Naive thymus-derived CD8-positive, alpha-beta T cell (primary cell): ENCODE measurements around the gene PODXL2. TPM values are rescaled to one million over a fixed set of nuclear protein-coding genes. Genes with fewer than 3 reads are reported as not detected.
"Not testable (repeated sequence)": the region's sequence is repeated elsewhere in the genome, so short reads cannot be mapped to it uniquely, and the experiment has no call there.

Source experiments
- ATAC-seq, 2 donors: fragments of 150-1000 bp; cut with Tn5 transposase in 1 of 2; sonication (Bioruptor Pico), chemical (Tn5 transposase) in 1 of 2; 1 replicate in 1 of 2; 2 replicates in 1 of 2; pipeline ENCODE4 v1.10.0; 2021; ENCODE audit warnings: mild to moderate bottlenecking in 2 of 2, moderate library complexity in 2 of 2
- POLR2A ChIA-PET: fragments of 350-600 bp; sonication (Branson Sonifier 250); formaldehyde crosslinking; loops from one replicate; lab custom pipeline; 2021; ENCODE audit warnings: antibody characterized with exemption; lab: Charles Lee
- DNase-seq, 10 donors: peaks; one replicate each; pipeline versions ENCODE4 v3.0.0 to v3.0.0-alpha.2; 2020 to 2022
- H3K27ac Mint-ChIP-seq, 10 donors: one replicate each; pipeline ENCODE4 v1.8.0; 2020 to 2022; ENCODE audit warnings: mild to moderate bottlenecking in 10 of 10, mixed read lengths in 10 of 10, moderate library complexity in 4 of 10, inconsistent platforms in 1 of 10
- H3K27me3 Mint-ChIP-seq, 5 donors: one replicate each; pipeline ENCODE4 v1.8.0; 2021 to 2022; ENCODE audit warnings: mixed read lengths in 5 of 5
- H3K36me3 Mint-ChIP-seq, 3 donors: one replicate each; pipeline ENCODE4 v1.8.0; 2020 to 2022; ENCODE audit warnings: mixed read lengths in 3 of 3, mild to moderate bottlenecking in 2 of 3, inconsistent platforms in 1 of 3
- H3K4me1 Mint-ChIP-seq, 4 donors: one replicate each; pipeline ENCODE4 v1.8.0; 2021 to 2022; ENCODE audit warnings: mixed read lengths in 4 of 4
- H3K4me3 Mint-ChIP-seq, 10 donors: one replicate each; pipeline ENCODE4 v1.8.0; 2020 to 2022; ENCODE audit warnings: mild to moderate bottlenecking in 10 of 10, mixed read lengths in 10 of 10, moderate library complexity in 6 of 10, inconsistent platforms in 1 of 10
- H3K9me3 Mint-ChIP-seq, 9 donors: one replicate each; pipeline ENCODE4 v1.8.0; 2020 to 2022; ENCODE audit warnings: mixed read lengths in 9 of 9, mild to moderate bottlenecking in 3 of 9, inconsistent platforms in 1 of 9, moderate library complexity in 1 of 9
- polyA plus RNA-seq, 3 donors: library from polyadenylated mRNA; unstranded; fragments of 300-500 nt; fragmentation: Illumina TruSeq; gene quantifications; one replicate each; pipeline ENCODE4 v1.2.3, GENCODE V29; 2021
- total RNA-seq, 8 experiments: library from RNA in 2 of 8; stranded (reverse) in 2 of 8; gene quantifications; one replicate each; pipeline ENCODE4 v1.2.3 and lab custom pipeline; 2021 to 2026

PODXL2 gene
- total and polyA plus RNA-seq, 5 experiments from 2014 or later: 0.66 to 4.1 (median 2.6) TPM

DNA sequence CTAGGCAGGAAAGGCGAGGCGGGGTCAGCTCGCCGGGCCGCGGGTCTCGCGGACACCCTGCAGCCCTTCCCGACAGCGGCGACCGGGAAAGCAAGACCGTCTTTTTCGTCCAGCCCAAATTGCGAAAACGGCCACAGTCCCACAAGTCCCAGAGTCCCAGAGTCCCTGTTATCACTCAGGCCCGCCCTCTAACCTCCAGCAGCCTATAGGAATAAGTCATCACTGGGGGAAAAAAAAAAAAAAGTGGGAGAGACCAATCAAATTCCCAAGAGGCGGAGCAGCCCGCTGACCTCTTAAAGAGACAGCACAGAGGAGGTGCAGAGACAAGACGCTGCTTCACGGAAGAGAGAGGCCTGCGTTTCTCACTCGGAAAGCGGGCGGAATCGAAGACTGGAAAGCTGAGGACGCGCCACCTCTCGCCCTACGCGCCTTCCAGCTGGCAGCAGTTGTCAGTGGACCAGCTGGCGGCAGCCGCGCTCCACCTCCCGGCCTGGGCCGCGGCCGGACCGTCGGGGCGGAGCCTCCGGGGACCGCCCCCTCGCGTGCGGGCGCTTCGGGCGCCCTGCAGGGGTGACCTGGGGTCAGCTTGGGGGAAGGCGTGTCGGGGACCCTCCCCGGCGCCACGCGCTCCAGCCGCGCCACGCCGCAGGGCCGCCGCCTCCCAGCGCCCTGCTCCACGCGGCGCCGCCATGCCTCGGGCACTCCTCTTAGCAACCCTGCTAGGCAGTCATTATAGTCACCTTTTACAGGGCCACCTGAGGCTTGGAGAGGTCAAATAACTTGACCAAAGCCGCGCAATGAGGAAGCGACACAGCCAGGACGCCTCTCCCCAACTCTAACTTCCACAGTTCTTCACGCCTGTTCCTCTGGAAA, 38.2 kb upstream of the PODXL2 start, which contains the start of gene TPRA1:
TSS of gene TPRA1 (minus strand) at position 141 of the 873 bp plus-strand sequence. CDS start 10,587 bp downstream, outside the sequence.
- Mint-ChIP-seq H3K4me3 (peak within 1 kb of the TSS; percentile 94 to 100 (median 97)), H3K36me3 (no peaks in the 10 kb centered on the region), H3K27ac (peak within 1 kb of the TSS; percentile 94 to 99 (median 98)), H3K4me1 (peaks cover 21 to 47% (median 37%) of the 10 kb centered on the region in 4 donors), H3K27me3 (no peaks in the 10 kb centered on the region), H3K9me3 (no peaks in the 10 kb centered on the region)
- ATAC-seq (peak; percentile 87 to 88), DNase-seq (peak; percentile 55 to 92 (median 78))
- POLR2A ChIA-PET: interaction anchor here (0.7 to 4.1 kb wide), 10 partner anchors 8 to 1689 kb away, joined by 3 to 16 read pairs (median 4); partner anchors contain the start of genes ABTB1, MCM2 and SEC61A1

DNA sequence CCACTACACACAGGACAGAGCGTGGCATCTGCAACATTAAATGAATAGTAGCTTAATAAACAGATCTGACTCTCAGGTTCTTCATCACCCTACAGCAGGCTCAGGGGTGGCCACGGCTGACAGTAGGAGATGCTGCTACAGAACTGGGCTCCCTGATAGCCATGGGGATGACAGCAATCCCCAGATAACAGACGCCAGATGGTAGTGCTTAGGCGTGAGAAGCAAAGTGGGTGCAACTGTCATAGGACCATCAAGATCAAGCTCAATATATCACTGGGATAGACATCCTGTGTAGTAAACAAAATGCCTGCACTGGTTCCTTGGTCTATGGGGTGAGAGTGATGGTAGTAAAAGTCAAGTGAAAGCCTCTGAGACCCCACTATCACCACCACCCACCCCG, 35.8 kb upstream of the PODXL2 start:
- no peaks in the 10 kb centered on the region for H3K27me3 Mint-ChIP-seq
- ATAC-seq: no peak

DNA sequence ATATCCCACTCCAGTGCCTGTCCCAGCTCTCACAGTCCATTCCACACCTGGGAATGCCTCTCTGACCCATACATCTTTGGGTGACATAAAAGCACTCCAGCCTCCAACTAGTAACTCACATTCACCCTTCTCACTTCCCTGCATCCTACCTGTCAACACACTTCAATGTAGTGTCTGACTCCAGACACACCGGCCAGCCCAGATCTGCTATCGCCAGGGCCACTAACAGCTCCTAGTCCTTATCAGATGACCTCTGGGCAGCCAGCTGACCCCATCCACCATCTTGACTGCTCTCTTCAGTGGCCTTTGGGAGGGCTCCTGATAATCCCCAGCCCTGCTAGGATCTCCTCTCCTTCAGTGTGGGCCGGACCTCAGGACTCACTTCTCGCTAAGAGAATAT, 33.7 kb upstream of the PODXL2 start:
- H3K27ac Mint-ChIP-seq: no peak overlapping the region
- POLR2A ChIA-PET: interaction anchor here (4.5 kb wide), 1 partner anchor 77 kb away, joined by 21 read pairs; the partner anchor contains the start of gene ABTB1
- DNase-seq: no peak

More for the DNA sequence above, 35.8 kb upstream of the PODXL2 start:
- peak overlapping the region in 2 of 10 donors; percentile 38 to 59 for H3K27ac Mint-ChIP-seq
- DNase-seq: no peak
- H3K4me3 Mint-ChIP-seq: peak overlapping the region in 4 of 10 donors; percentile 6 to 60 (median 52)
- H3K36me3 Mint-ChIP-seq: no peaks in the 10 kb centered on the region
- POLR2A ChIA-PET: no interaction called here
- H3K4me1 Mint-ChIP-seq: peaks cover 21 to 44% (median 38%) of the 10 kb centered on the region in 4 donors
- H3K9me3 Mint-ChIP-seq: no peaks in the 10 kb centered on the region

DNA sequence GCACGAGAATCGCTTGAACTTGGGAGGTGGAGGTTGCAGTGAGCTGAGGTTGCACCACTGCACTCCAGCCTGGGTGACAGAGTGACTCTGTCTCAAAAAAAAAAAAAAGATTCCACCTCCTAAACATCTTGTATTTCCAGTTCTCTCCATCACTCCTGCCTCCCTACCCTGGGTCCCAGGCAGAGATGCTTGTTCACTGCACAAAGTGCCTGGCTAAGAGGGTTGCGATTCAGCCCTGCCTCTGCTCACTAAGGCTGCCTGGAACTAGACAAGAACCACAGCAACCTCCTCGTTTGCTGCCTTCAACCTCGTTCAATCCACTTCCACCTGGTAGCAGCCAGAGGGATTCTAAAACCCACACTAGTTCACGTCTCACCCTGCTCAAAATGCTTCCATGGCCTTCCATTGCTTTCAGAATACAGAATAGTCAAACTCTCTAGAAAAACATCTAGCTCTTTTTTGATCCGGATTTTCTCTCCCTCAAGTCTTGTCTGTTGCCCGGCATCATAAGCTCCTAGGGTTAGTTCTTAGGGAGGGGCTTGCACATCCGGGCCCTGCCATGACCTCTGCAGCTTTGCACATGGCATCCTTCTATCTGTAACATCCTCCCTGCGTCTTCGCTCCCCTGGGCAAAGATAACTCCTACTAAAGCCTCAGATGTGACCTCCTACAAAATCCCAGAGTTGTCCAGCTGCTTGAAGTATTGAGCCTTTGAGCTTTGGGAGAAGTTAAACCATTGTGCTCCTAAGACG, 31.8 kb upstream of the PODXL2 start:
- Mint-ChIP-seq H3K4me1 (peaks cover 13 to 33% (median 20%) of the 10 kb centered on the region in 4 donors), H3K36me3 (peaks cover 0 to 5% (median 0%) of the 10 kb centered on the region in 3 donors), H3K27me3 (no peaks in the 10 kb centered on the region), H3K9me3 (no peaks in the 10 kb centered on the region), H3K4me3 (peak overlapping the region; percentile 38 to 91 (median 82)), H3K27ac (peak overlapping the region in 9 of 10 donors; percentile 74 to 97 (median 89))
- ATAC-seq: no peak
- DNase-seq: peak in 1 of 10 donors; percentile 57
- POLR2A ChIA-PET: interaction anchor here (0.6 to 4.5 kb wide), 8 partner anchors 7 to 1654 kb away, joined by 3 to 21 read pairs (median 4); partner anchors contain the start of genes ABTB1, TPRA1 and ZXDC

More for the DNA sequence above, 33.7 kb upstream of the PODXL2 start:
- Mint-ChIP-seq H3K4me1 (peaks cover 18 to 44% (median 34%) of the 10 kb centered on the region in 4 donors), H3K27me3 (no peaks in the 10 kb centered on the region), H3K9me3 (no peaks in the 10 kb centered on the region), H3K36me3 (no peaks in the 10 kb centered on the region), H3K4me3 (peak overlapping the region in 1 of 10 donors; percentile 34)
- no peak for ATAC-seq

DNA sequence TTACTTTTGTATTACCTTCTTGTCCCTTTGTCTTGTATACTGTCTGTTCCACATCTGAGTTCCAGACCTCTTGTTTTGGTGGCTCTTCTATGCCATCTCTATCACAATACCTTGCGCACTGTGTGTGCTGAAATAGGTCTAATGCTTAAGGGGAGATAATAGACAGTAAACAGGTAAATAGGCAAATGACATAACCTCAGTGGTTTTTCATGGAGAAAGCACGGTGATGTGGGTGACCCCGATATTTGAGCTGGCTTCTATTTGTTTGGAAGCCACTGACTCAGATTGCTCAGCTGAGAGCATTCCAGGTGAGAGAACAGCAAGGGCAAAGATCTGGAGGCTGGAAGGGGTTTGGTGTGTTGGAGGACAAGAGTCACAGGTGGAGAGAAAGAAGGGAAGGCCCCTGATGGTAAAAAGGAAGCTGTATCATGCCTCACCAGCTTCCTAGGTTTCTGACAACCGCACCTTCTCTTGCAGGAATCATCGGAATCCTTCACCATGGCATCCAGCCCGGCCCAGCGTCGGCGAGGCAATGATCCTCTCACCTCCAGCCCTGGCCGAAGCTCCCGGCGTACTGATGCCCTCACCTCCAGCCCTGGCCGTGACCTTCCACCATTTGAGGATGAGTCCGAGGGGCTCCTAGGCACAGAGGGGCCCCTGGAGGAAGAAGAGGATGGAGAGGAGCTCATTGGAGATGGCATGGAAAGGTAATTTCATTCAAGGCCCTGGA, 30.0 kb upstream of the PODXL2 start:
- H3K4me3 Mint-ChIP-seq: peak overlapping the region; percentile 70 to 91 (median 84)
- H3K27me3 Mint-ChIP-seq: no peaks in the 10 kb centered on the region
- no peaks in the 10 kb centered on the region for H3K9me3 Mint-ChIP-seq
- peaks cover 13 to 28% (median 18%) of the 10 kb centered on the region in 4 donors for H3K4me1 Mint-ChIP-seq
- no peak for ATAC-seq
- DNase-seq: no peak
- peak overlapping the region; percentile 78 to 95 (median 88) for H3K27ac Mint-ChIP-seq
- POLR2A ChIA-PET: interaction anchor here (1.2 to 4.5 kb wide), 3 partner anchors 9 to 73 kb away, joined by 3 to 21 read pairs (median 12); partner anchors contain the start of genes ABTB1 and TPRA1
- peaks cover 0 to 8% (median 0%) of the 10 kb centered on the region in 3 donors for H3K36me3 Mint-ChIP-seq

DNA sequence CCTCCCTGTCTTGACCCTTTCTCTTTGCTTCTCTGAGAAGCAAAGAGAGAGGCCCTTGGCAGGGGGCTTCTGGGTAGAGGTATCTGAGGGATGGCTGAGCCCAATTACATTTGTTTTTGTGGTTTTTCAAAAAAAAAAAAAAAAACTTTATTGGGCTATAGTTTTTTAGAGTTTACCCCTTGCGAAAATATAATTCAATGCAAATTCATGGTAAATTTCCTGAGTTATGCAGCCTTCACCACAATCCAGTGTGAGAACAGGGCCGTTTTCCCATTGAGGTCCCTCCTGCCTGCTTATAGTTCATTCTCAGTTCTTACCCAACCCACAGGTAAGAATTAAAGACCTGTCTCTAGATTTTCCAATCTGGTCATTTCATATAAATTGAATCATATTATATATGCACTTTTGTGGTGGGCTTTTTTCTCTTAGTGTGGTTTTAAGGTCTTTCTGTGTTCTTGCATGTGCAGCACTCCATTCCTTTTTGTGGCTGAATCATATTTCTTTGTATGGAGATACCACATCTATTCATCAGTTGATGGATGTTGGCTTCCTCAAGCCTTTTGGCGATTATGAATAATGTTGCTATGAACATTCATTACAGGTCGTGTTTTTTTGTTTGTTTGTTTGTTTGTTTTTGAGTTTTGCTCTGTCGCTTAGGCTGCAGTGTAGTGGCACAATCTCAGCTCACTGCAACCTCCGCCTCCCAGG, 28.1 kb upstream of the PODXL2 start:
- no peak for DNase-seq
- Mint-ChIP-seq H3K4me3 (no peak overlapping the region), H3K27ac (peak overlapping the region in 3 of 10 donors; percentile 22 to 34 (median 27)), H3K27me3 (no peaks in the 10 kb centered on the region), H3K9me3 (no peaks in the 10 kb centered on the region), H3K36me3 (peaks cover 0 to 24% (median under 1%) of the 10 kb centered on the region in 3 donors), H3K4me1 (peaks cover 9 to 28% (median 18%) of the 10 kb centered on the region in 4 donors)
- ATAC-seq: no peak
- POLR2A ChIA-PET: no interaction called here

DNA sequence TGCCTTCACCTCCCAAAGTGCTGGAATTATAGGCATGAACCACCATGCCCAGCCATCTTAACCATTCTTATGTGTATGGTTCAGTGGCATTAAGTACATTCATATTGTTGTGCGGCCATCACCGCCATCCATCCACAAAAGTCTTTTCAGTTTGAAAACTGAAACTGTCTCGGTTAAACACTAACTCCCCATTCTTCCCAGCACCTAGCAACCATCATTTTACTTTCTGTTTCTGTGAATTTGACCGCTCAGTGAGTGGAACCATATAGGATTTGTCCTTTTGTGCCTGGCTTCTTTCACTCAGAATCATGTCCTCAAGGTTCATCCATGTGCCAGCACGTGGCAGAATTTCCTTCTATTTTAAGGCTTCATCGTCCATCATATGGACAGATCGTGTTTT, 24.9 kb upstream of the PODXL2 start:
- H3K4me3 Mint-ChIP-seq: no peak overlapping the region

DNA sequence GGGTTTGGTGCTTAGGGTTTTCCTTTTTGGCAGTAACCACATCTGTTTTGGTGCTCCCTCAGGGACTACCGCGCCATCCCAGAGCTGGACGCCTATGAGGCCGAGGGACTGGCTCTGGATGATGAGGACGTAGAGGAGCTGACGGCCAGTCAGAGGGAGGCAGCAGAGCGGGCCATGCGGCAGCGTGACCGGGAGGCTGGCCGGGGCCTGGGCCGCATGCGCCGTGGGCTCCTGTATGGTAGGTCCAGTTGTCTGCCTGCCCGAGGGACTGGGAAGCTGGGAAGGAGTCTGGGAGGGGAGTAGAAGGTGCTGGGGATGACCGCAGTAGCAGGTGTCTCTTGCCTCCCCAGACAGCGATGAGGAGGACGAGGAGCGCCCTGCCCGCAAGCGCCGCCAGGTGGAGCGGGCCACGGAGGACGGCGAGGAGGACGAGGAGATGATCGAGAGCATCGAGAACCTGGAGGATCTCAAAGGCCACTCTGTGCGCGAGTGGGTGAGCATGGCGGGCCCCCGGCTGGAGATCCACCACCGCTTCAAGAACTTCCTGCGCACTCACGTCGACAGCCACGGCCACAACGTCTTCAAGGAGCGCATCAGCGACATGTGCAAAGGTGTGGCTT, 24.3 kb upstream of the PODXL2 start:
- Mint-ChIP-seq H3K4me1 (peaks cover 0 to 3% (median under 1%) of the 10 kb centered on the region in 4 donors), H3K9me3 (no peaks in the 10 kb centered on the region), H3K4me3 (no peak overlapping the region), H3K36me3 (peaks cover 0 to 60% (median 30%) of the 10 kb centered on the region in 3 donors), H3K27me3 (no peaks in the 10 kb centered on the region), H3K27ac (no peak overlapping the region)
- DNase-seq (no peak), ATAC-seq (no peak)
- POLR2A ChIA-PET: no interaction called here

More for the DNA sequence above, 24.9 kb upstream of the PODXL2 start:
- ATAC-seq (no peak), DNase-seq (no peak)
- Mint-ChIP-seq H3K4me1 (peaks cover under 1 to 7% (median 4%) of the 10 kb centered on the region in 4 donors), H3K9me3 (no peaks in the 10 kb centered on the region), H3K27me3 (no peaks in the 10 kb centered on the region), H3K27ac (peak overlapping the region in 2 of 10 donors; percentile 0 to 25), H3K36me3 (peaks cover 0 to 54% (median 26%) of the 10 kb centered on the region in 3 donors)
- POLR2A ChIA-PET: no interaction called here

DNA sequence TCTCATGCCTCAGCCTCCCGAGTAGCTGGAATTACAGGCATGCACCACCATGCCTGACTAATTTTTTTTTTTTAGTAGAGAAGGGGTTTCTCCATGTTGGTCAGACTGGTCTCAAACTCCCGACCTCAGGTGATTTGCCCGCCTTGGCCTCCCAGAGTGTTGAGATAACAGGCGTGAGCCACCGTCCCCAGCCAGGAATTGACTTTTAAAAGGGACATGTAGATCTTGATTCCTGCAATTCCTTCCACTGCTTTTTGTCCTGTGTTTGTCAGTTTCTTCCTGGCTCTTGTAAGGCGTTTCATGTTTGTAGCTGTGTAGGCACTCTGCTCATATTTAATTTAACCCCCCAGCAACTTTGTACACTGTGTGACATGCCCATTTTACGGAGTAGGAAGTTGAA, 23.4 kb upstream of the PODXL2 start:
- not testable (repeated sequence) for H3K4me3 Mint-ChIP-seq, H3K4me1 Mint-ChIP-seq, DNase-seq, ATAC-seq, H3K27me3 Mint-ChIP-seq, H3K9me3 Mint-ChIP-seq
- Mint-ChIP-seq H3K27ac (peak overlapping the region in 2 of 10 donors; percentile 41 to 52), H3K36me3 (peaks cover 2 to 67% (median 36%) of the 10 kb centered on the region in 3 donors)
- POLR2A ChIA-PET: interaction anchor here (0.7 kb wide), 1 partner anchor 20 kb away, joined by 6 read pairs; no protein-coding TSS in a partner anchor

DNA sequence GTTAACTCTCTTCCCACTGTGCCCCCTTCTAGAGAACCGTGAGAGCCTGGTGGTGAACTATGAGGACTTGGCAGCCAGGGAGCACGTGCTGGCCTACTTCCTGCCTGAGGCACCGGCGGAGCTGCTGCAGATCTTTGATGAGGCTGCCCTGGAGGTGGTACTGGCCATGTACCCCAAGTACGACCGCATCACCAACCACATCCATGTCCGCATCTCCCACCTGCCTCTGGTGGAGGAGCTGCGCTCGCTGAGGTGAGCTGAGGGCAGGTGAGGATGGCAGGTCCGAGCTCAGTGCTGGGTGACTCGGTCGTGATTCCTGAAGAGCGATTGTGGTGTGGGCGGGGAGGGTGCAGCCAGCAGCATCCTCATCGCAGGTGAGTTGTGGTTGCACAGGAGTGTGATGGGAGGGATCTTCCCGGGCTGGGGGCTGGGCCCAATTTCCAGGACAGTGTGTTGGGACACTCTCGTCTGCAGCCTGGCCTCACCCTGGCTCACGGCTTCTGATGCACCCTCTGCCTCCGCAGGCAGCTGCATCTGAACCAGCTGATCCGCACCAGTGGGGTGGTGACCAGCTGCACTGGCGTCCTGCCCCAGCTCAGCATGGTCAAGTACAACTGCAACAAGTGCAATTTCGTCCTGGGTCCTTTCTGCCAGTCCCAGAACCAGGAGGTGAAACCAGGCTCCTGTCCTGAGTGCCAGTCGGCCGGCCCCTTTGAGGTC, 22.7 kb upstream of the PODXL2 start:
- H3K9me3 Mint-ChIP-seq: no peaks in the 10 kb centered on the region

More for the DNA sequence above, 22.7 kb upstream of the PODXL2 start:
- Mint-ChIP-seq H3K27ac (peak overlapping the region in 2 of 10 donors; percentile 41 to 52), H3K4me3 (no peak overlapping the region), H3K36me3 (peaks cover 4 to 72% (median 39%) of the 10 kb centered on the region in 3 donors), H3K27me3 (no peaks in the 10 kb centered on the region), H3K4me1 (peaks cover 0 to 3% (median 0%) of the 10 kb centered on the region in 4 donors)
- ATAC-seq (no peak), DNase-seq (no peak)
- POLR2A ChIA-PET: no interaction called here
